SK-N-SH (cell line): Measurements from ENCODE around the gene IER2. TPM values are rescaled to one million over a fixed set of nuclear protein-coding genes. Genes with fewer than 3 reads are reported as not detected.

Source experiments
- CTCF ChIA-PET: fragments of 300-600, 350-600 bp; formaldehyde crosslinking; extraction: SDS; loops from one replicate; lab custom pipeline; 2021; lab: Yijun Ruan, JAX
- POLR2A ChIA-PET: fragments of 350-600 bp; sonication (Branson Sonifier 250); formaldehyde crosslinking; extraction: SDS; loops from one replicate; lab custom pipeline; 2020; ENCODE audit warnings: antibody characterized with exemption, inconsistent platforms; lab: Yijun Ruan, JAX
- DNase-seq: peaks from one replicate; pipeline ENCODE4 v3.0.0; 2012
- H2AFZ ChIP-seq: fragments of 200-600 bp; sonication (generic); 2 replicates; pipeline ENCODE4 v1.8.1; 2016; ENCODE audit warnings: antibody characterized with exemption, mild to moderate bottlenecking, low read depth
- H3F3A ChIP-seq: fragments of 200-600 bp; sonication (generic); replicated peaks from 2 replicates; pipeline ENCODE3; 2016; ENCODE audit warnings: antibody characterized with exemption, mild to moderate bottlenecking; ENCODE audit not compliant: insufficient read depth
- H3K27ac ChIP-seq, 2 experiments: fragments of 200-500 bp in 1 of 2; fragments of 200-600 bp in 1 of 2; sonication (Bioruptor generic) in 1 of 2; sonication (generic), shearing (Covaris generic) in 1 of 2; 2 replicates each; pipeline versions ENCODE4 v1.5.1 to v1.6.1; 2014 to 2016; ENCODE audit warnings: low read depth in 2 of 2, inconsistent platforms in 1 of 2, low read length in 1 of 2, mild to moderate bottlenecking in 1 of 2, mixed read lengths in 1 of 2
- H3K27me3 ChIP-seq: fragments of 200-600 bp; sonication (generic), shearing (Covaris generic); 2 replicates; pipeline ENCODE4 v1.6.1; 2016; ENCODE audit warnings: mixed run types; ENCODE audit not compliant: insufficient read depth
- H3K36me3 ChIP-seq, 2 experiments: fragments of 200-500 bp in 1 of 2; fragments of 200-600 bp in 1 of 2; sonication (Bioruptor generic) in 1 of 2; sonication (generic) in 1 of 2; replicated peaks in 1 of 2; 2 replicates each; pipeline versions ENCODE3 to v1.5.1; 2014 to 2016; ENCODE audit warnings: low read length in 1 of 2, mild to moderate bottlenecking in 1 of 2; ENCODE audit not compliant: insufficient read depth in 2 of 2, control insufficient read depth in 1 of 2
- H3K4me1 ChIP-seq, 2 experiments: fragments of 200-500 bp in 1 of 2; fragments of 200-600 bp in 1 of 2; sonication (Bioruptor generic) in 1 of 2; sonication (generic), shearing (Covaris generic) in 1 of 2; 2 replicates each; pipeline versions ENCODE4 v1.5.1 to v1.6.1; 2014 to 2016; ENCODE audit warnings: low read depth in 1 of 2, low read length in 1 of 2, mixed run types in 1 of 2; ENCODE audit not compliant: insufficient read depth in 2 of 2, control insufficient read depth in 1 of 2
- H3K4me2 ChIP-seq: fragments of 200-600 bp; sonication (generic), shearing (Covaris generic); 2 replicates; pipeline ENCODE4 v1.6.1; 2017; ENCODE audit warnings: mixed run types
- H3K4me3 ChIP-seq, 2 experiments: fragments of 200-500 bp in 1 of 2; fragments of 200-600 bp in 1 of 2; sonication (Bioruptor generic) in 1 of 2; sonication (generic), shearing (Covaris generic) in 1 of 2; 2 replicates each; pipeline versions ENCODE4 v1.5.1 to v1.8.1; 2014 to 2016; ENCODE audit warnings: low read depth in 2 of 2, inconsistent platforms in 1 of 2, low read length in 1 of 2, mild to moderate bottlenecking in 1 of 2, mixed read lengths in 1 of 2, moderate library complexity in 1 of 2
- H3K79me2 ChIP-seq: fragments of 200-600 bp; sonication (generic); 2 replicates; pipeline ENCODE4 v1.8.1; 2017; ENCODE audit warnings: mild to moderate bottlenecking; ENCODE audit not compliant: insufficient read depth
- H3K9ac ChIP-seq: fragments of 200-600 bp; sonication (generic); 2 replicates; pipeline ENCODE4 v1.6.1; 2017; ENCODE audit warnings: mixed run types
- H3K9me2 ChIP-seq: fragments of 200-600 bp; sonication (generic); 2 replicates; pipeline ENCODE4 v1.6.1; 2017; ENCODE audit warnings: mixed run types
- H3K9me3 ChIP-seq: fragments of 200-600 bp; sonication (generic); 2 replicates; pipeline ENCODE4 v1.6.1; 2017; ENCODE audit warnings: mixed run types, mild to moderate bottlenecking, moderate library complexity
- H4K20me1 ChIP-seq: fragments of 200-600 bp; sonication (generic); 2 replicates; pipeline ENCODE4 v1.6.1; 2017; ENCODE audit warnings: mild to moderate bottlenecking, mixed run types; ENCODE audit not compliant: insufficient read depth
- CHD2 ChIP-seq: fragments of 150-350 bp; IDR thresholded peaks from 2 replicates; pipeline ENCODE4 v1.6.1; 2018; ENCODE audit warnings: low read length; ENCODE audit not compliant: partially characterized antibody
- ELF1 ChIP-seq: IDR thresholded peaks from 2 replicates; pipeline ENCODE4 v1.4.0; 2012
- EZH2phosphoT487 ChIP-seq: fragments of 200-600 bp; sonication (generic); IDR thresholded peaks from 2 replicates; pipeline ENCODE4 v1.6.1; 2017; ENCODE audit warnings: low read depth, mixed run types, mild to moderate bottlenecking, antibody characterized with exemption, moderate library complexity, borderline replicate concordance
- FOSL2 ChIP-seq: IDR thresholded peaks from 2 replicates; pipeline ENCODE4 v1.4.0; 2012; ENCODE audit warnings: low read depth, mild to moderate bottlenecking, moderate library complexity, borderline replicate concordance
- FOXJ3 ChIP-seq: sonication (generic); formaldehyde crosslinking; IDR thresholded peaks from 2 replicates; pipeline ENCODE4 v1.5.1; 2020; ENCODE audit warnings: mild to moderate bottlenecking, missing genetic modification reagents
- GABPA ChIP-seq: IDR thresholded peaks from 2 replicates; pipeline ENCODE4 v1.4.0; 2012; ENCODE audit warnings: low read depth, mild to moderate bottlenecking
- GATA2 ChIP-seq: sonication (generic); formaldehyde crosslinking; IDR thresholded peaks from 2 replicates; pipeline ENCODE4 v1.5.0; 2020; ENCODE audit warnings: mild to moderate bottlenecking, missing genetic modification reagents
- JUND ChIP-seq: IDR thresholded peaks from 2 replicates; pipeline ENCODE4 v1.4.0; 2012
- MAX ChIP-seq: IDR thresholded peaks from 2 replicates; pipeline ENCODE4 v1.4.0; 2012; ENCODE audit warnings: low read depth
- MEF2A ChIP-seq: IDR thresholded peaks from 2 replicates; pipeline ENCODE4 v1.4.0; 2012; ENCODE audit warnings: low read depth, borderline replicate concordance
- MXI1 ChIP-seq: IDR thresholded peaks from 2 replicates; pipeline ENCODE4 v1.6.1; 2012; ENCODE audit warnings: mild to moderate bottlenecking, low read depth, low read length, improper control_type of control experiment
- NFIC ChIP-seq: IDR thresholded peaks from 2 replicates; pipeline ENCODE4 v1.4.0; 2012; ENCODE audit warnings: borderline replicate concordance
- PBX3 ChIP-seq: IDR thresholded peaks from 2 replicates; pipeline ENCODE4; 2012
- POLR2AphosphoS5 ChIP-seq: IDR thresholded peaks from 2 replicates; pipeline ENCODE4 v1.6.1; 2012; ENCODE audit warnings: low read depth, low read length
- RAD21 ChIP-seq: IDR thresholded peaks from 2 replicates; pipeline ENCODE4 v1.6.1; 2012; ENCODE audit warnings: mild to moderate bottlenecking, low read length
- RCOR1 ChIP-seq: fragments of 150-350 bp; IDR thresholded peaks from 2 replicates; pipeline ENCODE4 v1.6.1; 2017; ENCODE audit warnings: antibody characterized with exemption, low read length
- TAF1 ChIP-seq: IDR thresholded peaks from 2 replicates; pipeline ENCODE4 v1.6.1; 2012; ENCODE audit warnings: low read depth, mild to moderate bottlenecking, low read length, moderate library complexity, borderline replicate concordance
- TEAD4 ChIP-seq: IDR thresholded peaks from 2 replicates; pipeline ENCODE4 v1.4.0; 2012; ENCODE audit warnings: mild to moderate bottlenecking, borderline replicate concordance; ENCODE audit not compliant: insufficient read depth
- YY1 ChIP-seq: IDR thresholded peaks from 2 replicates; pipeline ENCODE4 v1.4.0; 2012; ENCODE audit warnings: low read depth, mild to moderate bottlenecking
- ZBTB33 ChIP-seq: IDR thresholded peaks from 2 replicates; pipeline ENCODE4 v1.4.0; 2012; ENCODE audit warnings: low read depth, borderline replicate concordance
- WGBS: methylation state at CpG from one replicate; pipeline ENCODE4 v1.1.6; 2017; ENCODE audit warnings: low lambda C conversion rate; 5-methylcytosine and 5-hydroxymethylcytosine counted together
- polyA plus RNA-seq, 3 experiments: library from polyadenylated mRNA; depleted of rRNA; stranded (reverse); fragments of >200 nt; gene quantifications; 2 replicates each; pipeline ENCODE4 v1.2.3, GENCODE V29; 2012
- TF ChIP-seq, protein P1 (sequence below): fragments of 150-350 bp; IDR thresholded peaks from 2 replicates; pipeline ENCODE4 v1.6.1; 2016; ENCODE audit warnings: mild to moderate bottlenecking, low read depth, low read length
- TF ChIP-seq, protein P2 (sequence below): IDR thresholded peaks from 2 replicates; pipeline ENCODE4 v1.4.0; 2012; ENCODE audit warnings: low read depth, borderline replicate concordance

The IER2 gene
- polyA plus RNA-seq, 1 of the 3 experiments (the other 2 are of a cell fraction) = 115 TPM

DNA sequence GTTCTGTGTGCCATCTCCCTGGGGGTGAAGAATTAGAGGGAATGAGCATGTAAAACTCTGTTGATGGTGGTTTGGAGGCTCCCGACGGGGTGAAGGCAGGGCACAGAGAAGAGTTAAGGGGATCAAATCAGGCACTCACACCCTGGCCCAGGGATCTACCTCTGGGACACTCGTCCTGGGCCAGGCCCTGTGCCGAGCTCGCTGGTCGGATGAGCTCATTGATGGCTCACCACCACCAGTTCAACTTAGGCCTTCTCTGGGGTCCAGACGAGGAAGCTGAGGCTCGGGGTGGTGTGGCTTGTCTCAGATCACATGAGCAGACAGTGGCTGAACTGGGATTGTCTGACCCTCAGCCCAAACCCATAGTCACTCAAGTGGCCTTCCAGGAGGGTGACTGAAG, 30.6 kb upstream of the IER2 start (continued):
- no peak for TF ChIP-seq MXI1
- TF ChIP-seq RAD21 = no peak
- no peak for TF ChIP-seq FOXJ3 (CRISPR knock-in tag)

GRCh38 chr19:13120031-13120430, 30.2 kb upstream of the IER2 start:
- Histone ChIP-seq H3K9ac (no peak overlapping the region), H3K4me1 (peaks cover 22 to 27% of the 10 kb centered on the region in 2 experiments; a peak in 2 of 4 replicates), H3K36me3 (peaks cover 0 to 17% of the 10 kb centered on the region in 2 experiments), H3K27me3 (no peaks in the 10 kb centered on the region), H2AFZ (no peak overlapping the region), H3F3A (peaks cover 4% of the 10 kb centered on the region), H4K20me1 (peaks cover 62% of the 10 kb centered on the region), H3K4me2 (peak overlapping the region; percentile 83), H3K79me2 (peaks cover 88% of the 10 kb centered on the region), H3K9me2 (no peaks in the 10 kb centered on the region), H3K4me3 (no peak overlapping the region), H3K27ac (no peak overlapping the region), H3K9me3 (no peaks in the 10 kb centered on the region)
- ChIA-PET POLR2A (interaction anchor here (3.7 kb wide), 1 partner anchor 32 kb away, joined by 16 read pairs; no protein-coding TSS in a partner anchor), CTCF (interaction anchor here (0.7 to 4.0 kb wide), 6 partner anchors 9 to 155 kb away, joined by 4 to 20 read pairs (median 4); partner anchors contain the start of genes IER2 and STX10)
- DNase-seq = no peak
- no peak for TF ChIP-seq EZH2phosphoT487
- 60% methylated on average over 3 of the region's 9 CpGs for WGBS

- Histone ChIP-seq H3K27me3 (no peaks in the 10 kb centered on the region), H3F3A (peaks cover 4% of the 10 kb centered on the region), H3K79me2 (peaks cover 88% of the 10 kb centered on the region), H3K4me1 (peaks cover 19 to 20% of the 10 kb centered on the region in 2 experiments; a peak in 2 of 4 replicates), H2AFZ (no peak overlapping the region), H3K4me3 (no peak overlapping the region), H3K9me2 (no peaks in the 10 kb centered on the region), H3K9ac (no peak overlapping the region), H3K9me3 (no peaks in the 10 kb centered on the region), H3K27ac (no peak overlapping the region), H4K20me1 (peaks cover 69% of the 10 kb centered on the region), H3K36me3 (peaks cover 0 to 16% of the 10 kb centered on the region in 2 experiments), H3K4me2 (no peak overlapping the region)
- TF ChIP-seq CHD2 = no peak
- no peak for TF ChIP-seq TEAD4
- TF ChIP-seq ZBTB33 = no peak
- no peak for TF ChIP-seq NFIC
- no peak for TF ChIP-seq JUND
- no peak for TF ChIP-seq EZH2phosphoT487
- TF ChIP-seq PBX3 = no peak
- no peak for TF ChIP-seq MEF2A
- TF ChIP-seq GATA2 (CRISPR knock-in tag) = no peak
- TF ChIP-seq, protein P1, sequence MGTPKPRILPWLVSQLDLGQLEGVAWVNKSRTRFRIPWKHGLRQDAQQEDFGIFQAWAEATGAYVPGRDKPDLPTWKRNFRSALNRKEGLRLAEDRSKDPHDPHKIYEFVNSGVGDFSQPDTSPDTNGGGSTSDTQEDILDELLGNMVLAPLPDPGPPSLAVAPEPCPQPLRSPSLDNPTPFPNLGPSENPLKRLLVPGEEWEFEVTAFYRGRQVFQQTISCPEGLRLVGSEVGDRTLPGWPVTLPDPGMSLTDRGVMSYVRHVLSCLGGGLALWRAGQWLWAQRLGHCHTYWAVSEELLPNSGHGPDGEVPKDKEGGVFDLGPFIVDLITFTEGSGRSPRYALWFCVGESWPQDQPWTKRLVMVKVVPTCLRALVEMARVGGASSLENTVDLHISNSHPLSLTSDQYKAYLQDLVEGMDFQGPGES = no peak
- TF ChIP-seq POLR2AphosphoS5 = no peak
- TF ChIP-seq RCOR1 = no peak
- no peak for TF ChIP-seq TAF1
- no peak for TF ChIP-seq FOSL2
- TF ChIP-seq YY1 = no peak
- TF ChIP-seq MAX = no peak
- TF ChIP-seq, protein P2, sequence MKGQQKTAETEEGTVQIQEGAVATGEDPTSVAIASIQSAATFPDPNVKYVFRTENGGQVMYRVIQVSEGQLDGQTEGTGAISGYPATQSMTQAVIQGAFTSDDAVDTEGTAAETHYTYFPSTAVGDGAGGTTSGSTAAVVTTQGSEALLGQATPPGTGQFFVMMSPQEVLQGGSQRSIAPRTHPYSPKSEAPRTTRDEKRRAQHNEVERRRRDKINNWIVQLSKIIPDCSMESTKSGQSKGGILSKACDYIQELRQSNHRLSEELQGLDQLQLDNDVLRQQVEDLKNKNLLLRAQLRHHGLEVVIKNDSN = no peak
- TF ChIP-seq ELF1 = no peak
- no peak for TF ChIP-seq GABPA
- no peak for DNase-seq
- CTCF ChIA-PET = interaction anchor here (1.0 to 1.8 kb wide), 4 partner anchors 27 to 155 kb away, joined by 4 to 10 read pairs (median 5); partner anchors contain the start of genes IER2 and STX10
- WGBS = 95% methylated on average over 8 of the region's 10 CpGs
- POLR2A ChIA-PET = interaction anchor here (3.7 kb wide), 1 partner anchor 32 kb away, joined by 16 read pairs; no protein-coding TSS in a partner anchor
Observed at GRCh38 chr19:13120817-13121216, 29.4 kb upstream of the IER2 start.
